SJCRH30 (cell line): ENCODE data around the gene VAPA. TPM values are rescaled to one million over a fixed set of nuclear protein-coding genes. Genes with fewer than 3 reads are reported as not detected.

Experiments
- DNase-seq, 2 experiments: peaks; one replicate each; pipeline ENCODE4 v3.0.0-alpha.2; 2015 to 2020
- H3K27ac ChIP-seq: fragments of 250-450 bp; sonication (Bioruptor Pico); 2 replicates; pipeline ENCODE4 v1.5.1; 2020; ENCODE audit warnings: mild to moderate bottlenecking, moderate library complexity
- H3K27me3 ChIP-seq: fragments of 250-450 bp; sonication (Bioruptor Pico); 2 replicates; pipeline ENCODE4 v1.5.1; 2020; ENCODE audit warnings: mild to moderate bottlenecking, moderate library complexity
- H3K36me3 ChIP-seq: fragments of 250-450 bp; sonication (Bioruptor Pico); 2 replicates; pipeline ENCODE4 v1.5.1; 2020; ENCODE audit warnings: mild to moderate bottlenecking, moderate library complexity
- H3K4me1 ChIP-seq: fragments of 250-450 bp; sonication (Bioruptor Pico); 2 replicates; pipeline ENCODE4 v1.5.1; 2020; ENCODE audit warnings: mild to moderate bottlenecking, moderate library complexity
- H3K4me3 ChIP-seq: fragments of 250-450 bp; sonication (Bioruptor Pico); 2 replicates; pipeline ENCODE4 v1.5.1; 2020; ENCODE audit warnings: mild to moderate bottlenecking, moderate library complexity
- H3K9me3 ChIP-seq: fragments of 250-450 bp; sonication (Bioruptor Pico); replicated peaks from 2 replicates; pipeline ENCODE4 v1.5.1; 2020; ENCODE audit warnings: mild to moderate bottlenecking, moderate library complexity
- total RNA-seq: library from RNA; depleted of rRNA; stranded (reverse); fragments of >200 nt; shearing (Covaris generic); gene quantifications from 2 replicates; pipeline ENCODE4 v1.2.3, GENCODE V29; 2014

Gene VAPA
- total RNA-seq, 1 experiment from 2014 or later: 154 TPM

DNA sequence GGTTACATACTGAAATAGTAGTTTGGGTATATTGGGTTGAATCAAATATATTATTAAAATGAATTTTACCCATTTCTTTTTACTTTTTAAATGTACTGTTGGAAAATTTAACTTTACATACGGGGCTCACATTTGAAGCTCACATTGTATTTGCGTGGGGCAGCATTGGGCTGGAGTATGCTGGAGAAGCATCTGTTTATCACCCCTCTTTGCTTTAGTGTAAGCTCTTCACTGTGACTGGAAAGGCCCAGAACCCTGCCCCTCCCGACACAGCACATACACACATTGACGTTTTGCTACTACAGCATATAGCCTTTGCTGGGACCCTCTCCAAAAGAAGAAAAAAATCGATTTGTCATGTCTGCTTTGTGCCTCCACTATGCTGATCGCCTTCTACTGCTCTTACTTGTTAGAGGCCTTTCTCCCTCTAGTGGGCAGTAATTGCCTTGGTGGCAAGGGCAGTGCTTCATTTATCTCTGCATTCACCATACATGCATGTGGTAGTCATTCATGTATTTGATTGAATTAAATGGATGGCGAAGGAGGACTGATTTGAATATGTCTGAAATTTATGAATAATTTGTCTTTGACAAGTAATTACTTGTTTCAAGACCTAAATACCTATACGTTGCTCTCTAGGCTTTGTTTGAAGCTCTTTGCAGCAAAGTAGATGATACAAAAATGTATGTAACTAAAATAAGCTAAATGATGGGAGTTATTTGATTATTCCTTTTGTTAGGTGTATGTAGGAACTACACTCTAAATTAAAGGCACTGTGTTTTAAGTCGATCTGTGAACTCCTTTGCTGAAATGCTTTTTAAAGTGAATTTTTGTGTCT is 37.4 kb downstream of the VAPA start:
- H3K4me1 ChIP-seq: no peaks in the 10 kb centered on the region
- no peak overlapping the region for H3K4me3 ChIP-seq
- H3K36me3 ChIP-seq: peaks cover 26% of the 10 kb centered on the region
- peak; percentile 19 to 48 for DNase-seq
- no peak overlapping the region for H3K27ac ChIP-seq
- H3K9me3 ChIP-seq: no peaks in the 10 kb centered on the region
- H3K27me3 ChIP-seq: no peaks in the 10 kb centered on the region

DNA sequence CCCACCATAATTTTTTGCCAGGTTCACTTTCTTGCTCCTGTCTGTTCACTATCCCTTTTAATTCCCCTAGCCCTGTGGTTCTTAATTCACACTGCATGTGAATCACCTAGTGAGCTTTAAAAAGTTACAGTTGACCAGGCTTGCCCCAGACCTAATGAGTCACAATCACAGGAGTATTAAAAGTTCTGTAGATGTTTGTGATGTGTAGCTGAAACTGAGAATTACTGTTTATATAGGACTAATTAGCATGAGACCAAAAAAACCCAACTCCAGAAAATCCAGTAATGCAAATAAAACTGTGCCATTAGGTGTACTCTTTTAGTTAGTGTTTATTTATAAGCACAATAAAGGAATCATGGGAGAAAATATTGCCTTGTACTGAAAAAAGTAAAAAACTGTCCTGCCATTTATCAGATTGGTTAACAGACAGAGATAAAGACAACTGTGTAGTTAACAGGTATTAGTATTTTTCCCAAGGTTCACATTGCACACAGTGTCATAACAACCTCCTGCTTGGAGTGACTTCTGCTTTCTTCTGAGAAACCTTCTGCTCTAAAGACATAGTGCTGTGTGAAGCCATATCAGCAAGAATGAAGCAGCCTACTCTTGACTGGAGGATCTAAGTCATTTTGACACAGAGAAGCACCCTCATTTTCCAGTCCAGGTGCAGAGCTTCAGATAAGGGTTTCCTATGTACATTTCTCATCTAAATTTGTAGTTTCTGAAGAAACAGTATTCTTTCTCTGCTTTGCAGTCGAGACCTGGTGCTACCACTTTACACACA is 39.0 kb downstream of the VAPA start:
- H3K27ac ChIP-seq: no peak overlapping the region
- DNase-seq: no peak
- H3K9me3 ChIP-seq: no peaks in the 10 kb centered on the region
- H3K36me3 ChIP-seq: peaks cover 16% of the 10 kb centered on the region
- H3K4me3 ChIP-seq: no peak overlapping the region
- no peaks in the 10 kb centered on the region for H3K4me1 ChIP-seq
- H3K27me3 ChIP-seq: no peaks in the 10 kb centered on the region

DNA sequence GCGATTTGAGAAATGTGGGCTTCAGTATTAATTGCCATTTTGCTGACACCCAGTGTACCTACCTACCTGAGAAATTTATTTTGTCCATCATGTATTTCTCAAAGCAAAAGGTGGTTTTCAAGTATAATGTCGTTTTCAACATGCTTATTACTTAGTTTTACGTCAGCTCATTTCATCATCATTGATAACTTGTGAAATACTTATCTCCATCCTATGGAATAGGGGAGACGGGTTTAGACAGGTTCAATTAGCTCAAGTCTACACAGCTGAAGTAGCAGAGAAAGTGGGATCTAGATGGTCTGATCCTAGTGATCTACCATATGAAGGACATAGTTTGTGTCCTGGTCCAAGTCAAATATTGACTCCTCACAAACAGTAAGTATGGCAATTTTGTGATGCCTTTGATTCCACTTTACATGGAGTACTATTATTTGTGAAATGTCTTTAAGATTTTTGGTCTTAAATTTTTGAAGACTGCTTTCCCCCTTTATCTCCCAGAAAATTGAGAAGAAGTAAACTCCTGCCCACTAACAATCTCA is 45.1 kb downstream of the VAPA start:
- H3K27ac ChIP-seq: no peak overlapping the region
- H3K9me3 ChIP-seq: no peaks in the 10 kb centered on the region
- H3K36me3 ChIP-seq: peaks cover 9% of the 10 kb centered on the region; the same call in 1 of the 2 replicates
- DNase-seq: no peak
- H3K27me3 ChIP-seq: no peaks in the 10 kb centered on the region
- no peak overlapping the region for H3K4me3 ChIP-seq
- H3K4me1 ChIP-seq: no peaks in the 10 kb centered on the region

DNA sequence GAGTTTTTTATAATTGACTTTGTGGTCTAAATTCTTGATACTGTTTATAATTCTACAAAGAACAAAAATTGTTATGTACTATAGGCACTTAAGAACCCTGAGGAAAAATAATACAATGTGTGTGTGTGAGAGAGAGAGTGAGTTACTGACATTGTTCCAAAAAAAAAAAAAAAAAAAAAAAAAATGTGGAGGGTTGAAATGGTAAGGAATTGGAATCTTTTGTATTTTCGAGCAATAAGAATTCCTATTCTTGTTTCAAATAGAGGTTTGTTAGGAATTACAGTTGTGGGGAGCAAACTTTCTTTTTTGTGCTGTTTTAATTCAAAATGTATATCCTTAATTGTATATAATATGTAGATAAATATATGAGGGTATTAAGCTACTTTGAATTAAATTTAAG is 45.7 kb downstream of the VAPA start:
- H3K36me3 ChIP-seq: 0 out of 2 replicates have a peak, but pooled peaks cover 5% of the 10 kb centered on the region
- H3K27ac ChIP-seq: no peak overlapping the region
- H3K4me1 ChIP-seq: no peaks in the 10 kb centered on the region
- no peaks in the 10 kb centered on the region for H3K27me3 ChIP-seq
- DNase-seq: no peak
- H3K9me3 ChIP-seq: no peaks in the 10 kb centered on the region
- no peak overlapping the region for H3K4me3 ChIP-seq

DNA sequence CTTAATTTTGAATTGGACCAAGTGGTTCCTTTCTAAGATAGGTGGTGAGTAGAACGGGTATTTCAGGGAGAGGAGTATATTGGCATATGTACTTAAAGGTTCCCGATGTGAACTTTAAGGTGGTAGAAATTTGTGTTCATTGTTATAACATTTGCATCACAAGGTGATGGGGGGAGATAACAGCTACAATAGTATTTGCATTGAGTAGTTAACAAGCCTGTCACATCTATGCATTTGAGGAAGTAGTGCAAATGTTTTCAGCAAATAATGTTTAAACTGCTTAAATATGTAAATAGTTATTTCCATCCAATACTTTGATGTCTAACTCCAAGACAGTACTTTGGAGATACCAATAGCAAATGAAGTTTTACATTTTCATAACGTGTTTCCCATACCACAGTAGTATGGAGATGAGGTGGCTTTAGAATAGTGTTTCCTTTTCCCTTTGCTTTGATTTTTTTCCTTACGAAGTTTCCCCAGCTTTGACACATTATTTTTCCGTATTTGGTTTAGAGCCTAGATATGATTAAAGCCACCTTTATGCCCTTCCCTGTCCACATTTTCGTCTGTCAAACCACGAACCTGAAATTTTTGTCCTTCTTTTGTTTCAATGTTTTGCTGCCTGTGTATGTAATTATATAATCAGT is 46.6 kb downstream of the VAPA start:
- Histone ChIP-seq H3K27me3 (no peaks in the 10 kb centered on the region), H3K4me3 (no peak overlapping the region), H3K27ac (no peak overlapping the region), H3K4me1 (no peaks in the 10 kb centered on the region; the same call in 1 of the 2 replicates), H3K36me3 (no peaks in the 10 kb centered on the region), H3K9me3 (no peaks in the 10 kb centered on the region)
- no peak for DNase-seq

DNA sequence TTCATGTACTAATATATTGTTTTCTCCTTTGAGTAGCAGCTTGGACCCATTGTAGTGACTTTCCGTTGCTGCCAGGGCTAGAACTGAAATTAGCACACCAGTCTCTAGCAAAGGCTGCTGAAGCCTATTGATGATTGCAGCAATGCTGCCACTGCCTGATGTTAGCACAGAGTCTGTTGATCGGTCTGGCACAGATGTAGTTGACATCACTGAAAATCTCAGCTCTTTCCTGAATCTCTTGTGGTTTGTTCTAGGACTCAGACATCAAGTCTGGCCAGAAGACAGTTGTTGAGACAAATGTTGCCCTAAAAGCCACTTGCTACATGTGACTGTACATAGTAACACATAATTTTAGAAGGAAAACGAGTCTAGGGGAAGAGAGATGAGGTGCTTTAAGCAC is 47.2 kb downstream of the VAPA start:
- H3K4me1 ChIP-seq: peaks cover 6% of the 10 kb centered on the region
- no peak overlapping the region for H3K4me3 ChIP-seq
- no peak for DNase-seq
- H3K36me3 ChIP-seq: no peaks in the 10 kb centered on the region
- no peak overlapping the region for H3K27ac ChIP-seq
- no peaks in the 10 kb centered on the region for H3K9me3 ChIP-seq
- no peaks in the 10 kb centered on the region for H3K27me3 ChIP-seq

DNA sequence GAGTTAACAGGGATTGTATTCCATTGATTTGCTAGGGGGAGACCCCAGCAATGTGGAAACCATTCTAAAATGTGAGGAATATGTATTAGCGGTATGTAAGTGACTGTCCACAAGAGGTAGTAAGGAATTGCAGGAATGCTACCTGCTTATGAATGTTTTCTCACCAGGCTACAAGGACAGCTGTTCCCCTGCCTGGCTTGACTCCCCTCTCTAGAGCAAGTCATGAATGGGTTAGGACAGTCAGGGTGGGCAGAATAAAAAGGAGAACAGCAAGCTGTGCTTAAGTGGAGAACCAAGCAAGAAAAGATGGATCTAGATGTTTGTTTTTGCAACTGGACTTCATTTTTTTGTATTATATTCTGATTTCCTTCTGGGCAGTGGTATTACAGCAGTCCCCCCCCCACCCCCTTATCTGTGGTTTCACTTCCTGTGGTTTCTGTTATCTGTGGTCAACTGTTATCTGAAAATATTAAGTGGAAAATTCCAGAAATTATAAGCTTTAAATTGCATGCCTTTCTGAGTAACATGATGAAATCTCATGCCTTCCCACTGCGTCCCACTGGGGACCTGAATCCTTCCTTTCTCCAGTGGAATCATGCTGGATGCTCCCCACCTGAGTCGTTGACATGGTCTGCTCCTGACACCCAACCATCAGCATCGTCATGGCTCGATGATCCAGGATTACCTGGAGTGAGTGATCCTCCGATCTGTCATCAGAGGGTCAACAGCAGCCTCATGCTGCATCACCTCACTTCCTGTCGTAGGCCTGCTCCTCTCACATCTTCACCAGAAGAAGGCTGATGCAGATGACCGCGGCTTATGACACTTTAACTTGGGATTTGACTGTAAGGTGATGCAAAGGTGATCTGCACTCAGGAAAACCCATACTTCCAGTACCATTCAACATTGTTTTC is 52.2 kb downstream of the VAPA start:
- Histone ChIP-seq H3K9me3 (no peaks in the 10 kb centered on the region), H3K27me3 (no peaks in the 10 kb centered on the region), H3K4me3 (no peak overlapping the region), H3K4me1 (peaks cover 12% of the 10 kb centered on the region), H3K27ac (no peak overlapping the region), H3K36me3 (no peaks in the 10 kb centered on the region)
- peak; percentile 33 to 35 for DNase-seq

DNA sequence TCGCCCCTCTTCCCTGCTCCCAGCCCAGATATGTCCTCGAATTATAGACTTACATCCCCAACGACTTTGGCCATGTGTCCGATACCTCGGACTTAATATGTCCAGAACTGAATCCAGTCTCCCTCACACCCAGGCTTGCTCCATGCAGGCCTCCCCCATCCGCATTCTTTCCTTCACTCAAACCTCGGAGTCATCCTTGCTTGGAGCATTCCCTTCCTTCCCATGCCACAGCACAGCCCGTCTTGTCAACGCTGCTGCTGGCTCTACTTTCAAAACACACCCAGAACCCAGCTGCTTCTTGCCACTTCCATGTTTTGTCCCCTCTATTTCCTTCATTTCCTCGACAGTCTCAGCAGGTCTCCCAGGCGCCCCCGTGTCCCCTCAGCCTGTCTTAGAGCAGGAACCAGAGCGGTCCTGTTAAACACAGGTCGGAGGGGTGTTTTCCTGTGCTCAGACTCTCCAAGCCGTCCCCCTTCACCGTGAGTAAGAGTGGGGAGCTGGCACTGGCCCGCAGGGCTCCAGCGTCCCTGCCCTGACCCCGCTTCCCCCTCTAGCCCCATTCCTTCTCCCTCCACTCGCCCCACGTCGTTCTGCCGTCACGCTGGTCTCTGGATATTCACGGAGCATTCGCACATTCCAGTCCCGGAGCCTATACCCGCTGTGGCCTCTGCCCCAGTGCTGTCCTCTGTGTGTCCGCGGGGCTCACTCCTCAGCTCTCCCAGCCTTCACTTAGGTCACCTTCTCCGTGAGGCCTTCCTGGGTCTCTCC is 54.4 kb downstream of the VAPA start:
- H3K27ac ChIP-seq: no peak overlapping the region
- H3K9me3 ChIP-seq: no peaks in the 10 kb centered on the region
- H3K27me3 ChIP-seq: no peaks in the 10 kb centered on the region
- H3K4me3 ChIP-seq: no peak overlapping the region
- no peak for DNase-seq
- H3K36me3 ChIP-seq: no peaks in the 10 kb centered on the region
- H3K4me1 ChIP-seq: peaks cover 12% of the 10 kb centered on the region

DNA sequence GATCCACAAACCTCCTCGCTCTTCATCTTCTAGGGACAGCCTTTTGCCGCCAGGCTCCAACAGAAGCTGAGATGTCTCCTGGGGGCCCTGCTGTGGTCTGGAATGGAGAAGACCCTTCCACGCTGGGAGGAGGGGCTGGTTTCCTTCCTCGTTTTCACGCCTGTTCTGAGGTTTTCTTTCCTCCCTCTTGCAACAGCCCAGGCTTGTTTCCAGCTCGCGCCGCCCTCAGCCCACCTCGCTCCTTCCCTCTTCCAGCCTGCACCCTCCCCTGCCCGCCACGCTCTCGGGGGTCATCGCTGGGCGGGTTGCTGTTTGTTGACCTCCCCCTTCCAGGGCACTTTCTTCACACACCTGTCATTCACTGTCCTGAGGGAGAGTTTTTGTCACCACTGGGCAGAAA is 55.4 kb downstream of the VAPA start:
- Histone ChIP-seq H3K36me3 (no peaks in the 10 kb centered on the region), H3K9me3 (no peaks in the 10 kb centered on the region), H3K27me3 (no peaks in the 10 kb centered on the region), H3K4me1 (peaks cover 12% of the 10 kb centered on the region), H3K27ac (no peak overlapping the region), H3K4me3 (no peak overlapping the region)
- no peak for DNase-seq

DNA sequence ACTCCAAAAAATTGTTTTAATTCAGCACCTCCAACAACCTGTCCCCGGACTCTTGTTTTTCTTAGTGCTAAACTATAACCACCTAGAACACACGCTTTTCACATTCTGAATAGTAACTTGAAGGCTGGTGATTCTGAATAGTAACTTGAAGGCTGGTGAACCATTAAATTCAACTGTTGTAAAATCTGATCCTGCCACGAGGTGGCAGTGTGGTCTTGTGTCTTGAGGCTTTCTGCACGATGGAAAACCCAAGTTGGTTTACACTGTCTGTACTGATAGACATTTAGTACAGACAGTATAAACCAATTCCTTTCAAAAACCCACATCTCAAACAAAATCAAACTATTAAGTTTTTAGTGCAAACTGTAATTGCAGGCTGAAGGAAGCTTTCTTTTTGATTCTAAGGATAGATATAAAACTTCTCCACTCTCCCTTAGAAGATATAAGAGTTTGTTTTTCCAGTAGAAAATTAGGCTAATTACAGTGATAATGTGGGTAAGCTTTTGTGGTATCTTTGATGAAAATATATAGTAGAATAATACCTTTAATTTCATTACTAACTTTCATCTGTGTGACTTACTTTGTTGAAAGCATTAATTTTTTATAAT is 57.6 kb downstream of the VAPA start:
- peak; percentile 35 to 77 for DNase-seq
- no peak overlapping the region for H3K4me3 ChIP-seq
- H3K27ac ChIP-seq: no peak overlapping the region
- no peaks in the 10 kb centered on the region for H3K36me3 ChIP-seq
- no peaks in the 10 kb centered on the region for H3K9me3 ChIP-seq
- peaks cover 2% of the 10 kb centered on the region for H3K4me1 ChIP-seq
- no peaks in the 10 kb centered on the region for H3K27me3 ChIP-seq

DNA sequence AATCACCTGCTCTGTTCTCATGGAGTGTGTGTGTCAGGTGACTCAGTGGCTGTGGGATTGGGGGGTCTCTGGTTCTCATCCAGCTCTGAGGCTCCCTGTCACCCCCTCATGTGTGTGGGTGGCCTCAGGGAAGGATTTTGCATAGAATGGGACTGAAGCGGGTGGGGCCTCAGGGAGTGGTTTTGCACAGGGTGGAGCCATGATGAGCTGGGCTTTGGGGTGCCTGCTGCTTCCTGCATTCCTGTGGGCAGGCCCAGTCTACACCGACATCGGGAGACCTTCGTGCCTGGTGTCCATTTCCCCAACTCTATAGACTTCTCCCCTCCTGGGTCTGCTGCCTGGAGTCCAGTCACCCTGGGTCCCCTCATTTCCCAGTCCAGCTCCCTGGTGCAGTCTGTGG is 59.7 kb downstream of the VAPA start:
- Histone ChIP-seq H3K36me3 (no peaks in the 10 kb centered on the region), H3K4me1 (no peaks in the 10 kb centered on the region), H3K27ac (no peak overlapping the region), H3K27me3 (no peaks in the 10 kb centered on the region), H3K9me3 (no peaks in the 10 kb centered on the region), H3K4me3 (no peak overlapping the region)
- no peak for DNase-seq

DNA sequence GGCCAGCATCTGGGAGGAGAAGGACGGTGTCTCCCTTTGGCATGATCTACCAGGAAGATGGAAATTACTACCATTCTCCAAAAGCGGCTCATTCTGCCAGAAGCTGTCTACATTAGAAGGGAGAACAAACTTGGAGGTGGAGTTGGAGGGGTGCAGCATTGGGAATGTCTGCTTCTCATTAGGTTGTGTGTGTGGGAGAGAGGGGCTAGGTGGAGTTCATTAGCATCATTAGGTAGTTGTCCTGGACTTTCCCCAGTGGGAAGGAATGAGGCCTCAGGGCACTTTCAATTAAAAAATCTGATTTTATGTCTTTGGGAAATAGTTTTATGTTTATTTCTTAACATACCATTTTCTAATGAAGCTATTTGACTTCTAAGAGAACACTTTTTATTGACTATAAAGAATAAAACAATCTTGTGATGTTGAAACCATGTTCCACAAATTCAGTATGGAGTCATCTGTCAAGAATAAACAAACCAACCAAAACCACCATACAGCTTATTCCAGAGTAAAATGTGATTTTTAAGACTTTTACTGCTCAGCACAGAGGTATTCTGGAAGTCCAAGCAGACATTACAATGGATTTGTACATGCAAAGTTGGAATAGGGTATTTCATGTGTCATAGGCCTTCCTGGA is 60.6 kb downstream of the VAPA start:
- H3K4me1 ChIP-seq: no peaks in the 10 kb centered on the region
- no peaks in the 10 kb centered on the region for H3K27me3 ChIP-seq
- no peaks in the 10 kb centered on the region for H3K9me3 ChIP-seq
- no peaks in the 10 kb centered on the region for H3K36me3 ChIP-seq
- no peak overlapping the region for H3K4me3 ChIP-seq
- H3K27ac ChIP-seq: no peak overlapping the region
- DNase-seq: no peak

DNA sequence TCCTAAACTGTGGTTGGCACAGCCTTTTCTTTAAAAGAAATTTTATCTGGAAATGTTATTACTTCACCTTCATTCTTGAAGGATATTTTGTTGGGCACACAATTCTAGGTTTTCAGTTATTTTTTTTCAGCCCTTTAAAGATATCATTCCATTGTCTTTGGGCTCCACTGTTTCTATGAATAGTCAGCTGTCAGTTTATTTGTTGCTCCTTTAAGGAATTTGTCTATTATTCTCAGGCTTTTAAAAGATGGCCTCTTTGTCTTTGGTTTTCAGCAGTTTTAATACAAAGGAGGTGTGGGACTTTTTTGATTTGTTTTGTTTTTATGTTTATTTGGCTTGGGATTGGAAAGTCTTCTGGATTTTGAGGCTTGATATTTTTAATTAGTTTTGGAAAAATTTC is 61.8 kb downstream of the VAPA start:
- Histone ChIP-seq H3K4me3 (no peak overlapping the region), H3K4me1 (no peaks in the 10 kb centered on the region), H3K36me3 (no peaks in the 10 kb centered on the region), H3K27me3 (no peaks in the 10 kb centered on the region), H3K27ac (no peak overlapping the region), H3K9me3 (no peaks in the 10 kb centered on the region)
- DNase-seq: no peak
